AG04450 (cell line): Measurements from ENCODE around the gene ZSWIM6. TPM values are rescaled to one million over a fixed set of nuclear protein-coding genes. Genes with fewer than 3 reads are reported as not detected.

Experiments used
- CTCF ChIA-PET: fragments of 300-600, 350-600 bp; formaldehyde crosslinking; extraction: SDS; loops from one replicate; lab custom pipeline; 2022; ENCODE audit warnings: antibody characterized with exemption, inconsistent platforms; lab: Charles Lee
- POLR2A ChIA-PET: fragments of 350-600 bp; formaldehyde crosslinking; extraction: SDS; loops from one replicate; lab custom pipeline; 2021; ENCODE audit warnings: antibody characterized with exemption, inconsistent platforms; lab: Yijun Ruan, JAX
- DNase-seq: peaks from one replicate; pipeline ENCODE4 v3.0.0-alpha.2; 2011; ENCODE audit warnings: low read depth, low spot score
- H3K27ac ChIP-seq: one replicate; pipeline ENCODE4 v1.5.1; 2012; ENCODE audit warnings: low read depth, low read length, control low read depth
- H3K27me3 ChIP-seq: one replicate; pipeline ENCODE4 v1.6.0; 2012; ENCODE audit warnings: low read length; ENCODE audit not compliant: control insufficient read depth, insufficient read depth
- H3K4me3 ChIP-seq: 2 replicates; pipeline ENCODE4 v1.5.1; 2011; ENCODE audit warnings: mild to moderate bottlenecking, low read depth, low read length, control low read depth
- H3K9me3 ChIP-seq: 2 replicates; pipeline ENCODE4 v1.5.1; 2012; ENCODE audit warnings: low read length; ENCODE audit not compliant: control insufficient read depth, insufficient read depth
- CTCF ChIP-seq: IDR thresholded peaks from 2 replicates; pipeline ENCODE4 v1.5.1; 2011; ENCODE audit warnings: low read depth, low read length, control low read depth, inconsistent platforms
- polyA plus RNA-seq: library from polyadenylated mRNA; depleted of rRNA; stranded (reverse); fragments of >200 nt; gene quantifications from 2 replicates; pipeline ENCODE4 v1.2.3, GENCODE V29; 2011

The ZSWIM6 gene
- polyA plus RNA-seq, 1 experiment: 18.9 TPM

GRCh38 chr5:61549530-61549929, 217.5 kb downstream of the ZSWIM6 start:
- Histone ChIP-seq H3K27me3 (no peaks in the 10 kb centered on the region), H3K9me3 (no peaks in the 10 kb centered on the region), H3K27ac (no peak overlapping the region), H3K4me3 (no peak overlapping the region)
- POLR2A ChIA-PET: no interaction called here
- TF ChIP-seq CTCF: no peak
- CTCF ChIA-PET: no interaction called here
- no peak for DNase-seq

DNA sequence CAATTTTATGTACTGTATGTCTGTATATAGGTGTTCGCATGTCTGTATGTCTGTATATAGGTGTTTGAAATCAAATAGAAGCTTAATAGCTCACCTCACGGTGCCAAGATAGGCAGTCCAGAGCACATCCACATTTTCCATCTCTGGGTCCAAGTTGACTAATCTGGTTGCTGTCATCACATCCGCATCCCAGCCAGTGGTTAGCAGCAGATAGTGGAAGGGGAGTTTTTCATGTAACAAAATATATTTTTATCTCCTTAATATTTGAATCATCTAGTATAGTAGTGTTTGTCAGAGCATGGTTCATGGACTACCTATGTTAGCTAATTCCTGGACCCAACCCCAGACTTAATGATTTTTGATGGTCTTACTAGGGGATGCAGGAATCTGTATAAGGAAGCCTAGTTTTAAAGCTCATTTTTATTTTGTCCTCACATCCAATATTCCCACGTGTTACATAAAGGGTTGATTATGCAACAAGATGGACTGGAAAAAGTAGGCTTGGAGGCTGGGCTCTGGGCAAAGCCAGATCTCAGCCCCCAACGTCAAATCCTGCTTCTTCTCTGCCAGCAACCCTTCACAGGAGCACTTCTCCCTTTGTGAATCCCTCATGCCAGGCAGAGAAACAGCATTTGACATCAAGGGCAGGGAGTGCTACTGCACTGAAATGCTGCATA, 219.7 kb downstream of the ZSWIM6 start:
- no peaks in the 10 kb centered on the region for H3K9me3 ChIP-seq
- H3K27ac ChIP-seq: no peak overlapping the region
- DNase-seq: no peak
- CTCF ChIA-PET: interaction anchor here (1.8 kb wide), 1 partner anchor 107 kb away, joined by 6 read pairs; no protein-coding TSS in a partner anchor
- no peak overlapping the region for H3K4me3 ChIP-seq
- POLR2A ChIA-PET: no interaction called here
- H3K27me3 ChIP-seq: no peaks in the 10 kb centered on the region
- TF ChIP-seq CTCF: no peak

DNA sequence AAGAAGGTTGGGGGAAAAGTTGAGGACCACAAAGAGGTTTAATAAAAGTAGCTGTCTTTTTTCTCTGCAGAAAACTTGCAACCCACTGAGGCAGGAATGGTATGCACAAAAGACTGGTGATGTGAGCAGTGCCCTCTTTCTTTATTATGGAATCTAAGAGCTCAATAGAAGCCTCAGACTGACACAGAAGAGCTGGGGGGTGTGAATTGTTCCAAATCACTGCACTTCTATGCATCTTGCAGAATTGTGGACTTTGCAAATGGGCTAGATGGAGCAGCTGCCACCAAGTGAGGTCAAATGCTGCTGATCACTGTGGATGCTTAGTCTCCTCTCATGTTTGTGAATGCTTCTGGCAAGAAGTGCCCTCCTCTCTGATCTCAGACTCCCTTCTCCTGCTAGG, 227.1 kb downstream of the ZSWIM6 start:
- Histone ChIP-seq H3K4me3 (no peak overlapping the region), H3K9me3 (no peaks in the 10 kb centered on the region), H3K27me3 (no peaks in the 10 kb centered on the region), H3K27ac (no peak overlapping the region)
- POLR2A ChIA-PET: no interaction called here
- no peak for TF ChIP-seq CTCF
- no peak for DNase-seq
- CTCF ChIA-PET: interaction anchor here (1.1 kb wide), 1 partner anchor 100 kb away, joined by 3 read pairs; no protein-coding TSS in a partner anchor

DNA sequence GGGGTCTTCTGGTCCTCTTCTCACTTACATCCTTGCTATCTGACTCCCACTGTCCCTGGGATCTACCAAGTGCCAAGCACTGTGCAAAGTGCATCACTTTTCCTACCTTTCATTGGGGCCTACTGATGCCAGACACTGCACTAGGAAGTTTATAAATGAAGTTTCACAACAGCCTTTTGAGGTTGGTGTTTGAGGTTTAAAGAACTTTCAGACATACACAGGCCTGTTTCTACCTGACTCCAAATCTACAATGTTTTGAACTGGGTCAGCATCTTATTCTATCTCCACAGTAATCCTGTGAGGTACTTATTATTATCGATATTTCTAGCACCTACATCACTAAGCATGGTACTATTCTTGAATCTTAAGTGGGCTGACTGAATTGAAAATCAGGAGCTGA, 227.7 kb downstream of the ZSWIM6 start:
- TF ChIP-seq CTCF: no peak
- ChIA-PET CTCF (interaction anchor here (1.1 kb wide), 1 partner anchor 64 kb away, joined by 3 read pairs; no protein-coding TSS in a partner anchor), POLR2A (no interaction called here)
- Histone ChIP-seq H3K9me3 (no peaks in the 10 kb centered on the region), H3K27me3 (no peaks in the 10 kb centered on the region), H3K27ac (no peak overlapping the region), H3K4me3 (no peak overlapping the region)
- DNase-seq: no peak

DNA sequence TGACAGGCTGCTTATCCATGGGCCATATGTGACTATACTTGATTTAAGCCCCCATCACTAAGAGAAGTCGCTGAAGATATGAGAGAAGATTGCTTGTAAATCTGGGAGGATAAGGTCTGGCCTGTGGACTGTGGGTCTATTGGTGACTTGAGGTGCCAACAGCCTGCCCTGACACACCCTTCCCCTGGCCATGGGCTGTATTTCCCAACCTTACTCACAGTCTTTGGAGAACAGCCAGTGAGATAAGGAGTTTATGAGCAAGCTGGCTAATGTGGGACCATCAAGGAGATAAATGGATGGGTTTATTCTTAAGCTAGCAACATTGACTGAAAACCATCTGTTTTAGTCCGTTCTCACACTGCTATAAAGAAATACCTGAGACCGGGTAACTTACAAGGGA, 231.3 kb downstream of the ZSWIM6 start:
- no peak for DNase-seq
- TF ChIP-seq CTCF: no peak
- POLR2A ChIA-PET: no interaction called here
- Histone ChIP-seq H3K9me3 (no peaks in the 10 kb centered on the region), H3K27ac (no peak overlapping the region), H3K4me3 (no peak overlapping the region), H3K27me3 (peaks cover 7% of the 10 kb centered on the region)
- CTCF ChIA-PET: no interaction called here
